ENCODE data around the gene FGFR1OP2. TPM values are rescaled to one million over a fixed set of nuclear protein-coding genes. Genes with fewer than 3 reads are reported as not detected.

FGFR1OP2 gene
- total and polyA plus RNA-seq, 2 of the 4 experiments (the other 2 are of a cell fraction), result 26.7 to 31.0 TPM

GRCh38 chr12:26966842-26967241, 28.6 kb downstream of the FGFR1OP2 start:
- Histone ChIP-seq H4K20me1 (ENCODE audit: insufficient read depth, low read length) (no peaks in the 10 kb centered on the region), H2BK15ac (ENCODE audit: low read depth, low read length) (no peak overlapping the region), H3K27me3 (ENCODE audit: control insufficient read depth, insufficient read depth, low read length) (no peaks in the 10 kb centered on the region), H3K56ac (ENCODE audit: extremely low read depth, insufficient read depth, low read length) (no peak overlapping the region), H4K91ac (ENCODE audit: insufficient read depth, low read depth, low read length) (no peak overlapping the region), H4K5ac (ENCODE audit: low read depth, low read length) (no peak overlapping the region), H3K18ac (ENCODE audit: low read depth, low read length) (no peak overlapping the region), H3K4ac (ENCODE audit: low read depth, low read length) (no peak overlapping the region), H3K14ac (replicated peaks; ENCODE audit: low read depth, low read length) (no peak overlapping the region), H3K27ac (ENCODE audit: insufficient read depth, low read length) (no peak overlapping the region), H3K23ac (ENCODE audit: low read depth, low read length) (no peak overlapping the region), H3K9me3 (ENCODE audit: control insufficient read depth, insufficient read depth, low read length) (no peaks in the 10 kb centered on the region), H3K9me1 (ENCODE audit: insufficient read depth, low read length) (peaks cover 4% of the 10 kb centered on the region; the same call in 1 of the 2 replicates), H2BK5ac (ENCODE audit: low read depth, low read length, poor library complexity, severe bottlenecking) (no peak overlapping the region), H3K36me3 (ENCODE audit: control insufficient read depth, insufficient read depth, low read length) (peaks cover 6% of the 10 kb centered on the region), H3K4me1 (ENCODE audit: control insufficient read depth, insufficient read depth, low read length) (no peaks in the 10 kb centered on the region), H2AK9ac (replicated peaks; ENCODE audit: low read depth, low read length, poor library complexity) (no peak overlapping the region), H3K9ac (ENCODE audit: low read depth, low read length) (no peak overlapping the region), H3K79me1 (ENCODE audit: low read depth in 1 of 2, low read length in 2 of 2) (no peaks in the 10 kb centered on the region; a peak in 1 of 4 replicates), H2BK20ac (ENCODE audit: low read depth, low read length) (no peak overlapping the region), H2AK5ac (ENCODE audit: low read depth, low read length) (no peak overlapping the region), H2AFZ (replicated peaks; ENCODE audit: low read length, poor library complexity) (no peak overlapping the region), H4K8ac (ENCODE audit: low read depth in 2 of 2, low read length in 2 of 2) (no peak overlapping the region), H3K4me3 (ENCODE audit: insufficient read depth, low read depth, low read length) (no peak overlapping the region), H3K4me2 (ENCODE audit: low read depth, low read length) (no peak overlapping the region), H2BK120ac (ENCODE audit: low read depth, low read length) (no peak overlapping the region)
- CTCF ChIA-PET, result no interaction called here
- TF ChIP-seq CHD1 (IDR thresholded peaks at IDR 0.05; ENCODE audit: low read depth, low read length) (no peak), RCOR1 (IDR thresholded peaks at IDR 0.05; ENCODE audit: insufficient replicate concordance, low read length) (no peak), RFX5 (IDR thresholded peaks at IDR 0.05; ENCODE audit: low read depth, low read length) (no peak), RAD21 (IDR thresholded peaks at IDR 0.05; ENCODE audit: low read length) (no peak), ELK1 (IDR thresholded peaks at IDR 0.05; ENCODE audit: borderline replicate concordance, low read depth, low read length) (no peak), MAZ (IDR thresholded peaks at IDR 0.05; ENCODE audit: borderline replicate concordance, low read depth, low read length) (no peak), CTCF (conservative IDR thresholded peaks at IDR 0.05; ENCODE audit: low read depth, low read length) (no peak), MXI1 (IDR thresholded peaks at IDR 0.05; ENCODE audit: borderline replicate concordance, low read depth, low read length) (no peak), POLR2A (IDR thresholded peaks at IDR 0.05; ENCODE audit: low read depth, low read length) (no peak), FOS (IDR thresholded peaks at IDR 0.05; ENCODE audit: low read depth, low read length) (no peak), CEBPB (IDR thresholded peaks at IDR 0.05; ENCODE audit: low read depth, low read length) (no peak), MAFK (IDR thresholded peaks at IDR 0.05; ENCODE audit: low read depth, low read length) (no peak), SMC3 (IDR thresholded peaks at IDR 0.05; ENCODE audit: low read depth, low read length) (no peak), NFE2L2 (IDR thresholded peaks at IDR 0.05; ENCODE audit: low read depth, low read length) (no peak), BHLHE40 (IDR thresholded peaks at IDR 0.05; ENCODE audit: low read depth, low read length) (no peak)
- TF ChIP-seq, protein P1, sequence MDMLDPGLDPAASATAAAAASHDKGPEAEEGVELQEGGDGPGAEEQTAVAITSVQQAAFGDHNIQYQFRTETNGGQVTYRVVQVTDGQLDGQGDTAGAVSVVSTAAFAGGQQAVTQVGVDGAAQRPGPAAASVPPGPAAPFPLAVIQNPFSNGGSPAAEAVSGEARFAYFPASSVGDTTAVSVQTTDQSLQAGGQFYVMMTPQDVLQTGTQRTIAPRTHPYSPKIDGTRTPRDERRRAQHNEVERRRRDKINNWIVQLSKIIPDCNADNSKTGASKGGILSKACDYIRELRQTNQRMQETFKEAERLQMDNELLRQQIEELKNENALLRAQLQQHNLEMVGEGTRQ (IDR thresholded peaks at IDR 0.05; ENCODE audit: low read depth, low read length), result no peak
- ATAC-seq (ENCODE audit: low read depth), result no peak
- POLR2A ChIA-PET (ENCODE audit: unreplicated experiment), result no interaction called here
- dilution Hi-C loops (cut with HindIII; ENCODE audit: low sequenced_read_pairs, unreplicated experiment), result no loop called here
- in situ Hi-C loops (cut with MboI; ENCODE audit: low sequenced_read_pairs), result no loop called here
- 83% methylated on average over 1 of the region's 3 CpGs; no CpG with 5 or more reads in 1 of the 2 experiments for WGBS, 2 experiments (ENCODE audit: extremely low coverage in 2 of 2, insufficient read length in 1 of 2)
- BruUV-seq (replicated peaks), result no TSS peak
- intact Hi-C loops (cut with micrococcal nuclease), result no loop called here
- no peak for DNase-seq

Data from IMR-90 (cell line).